HCT116 (cell line): Measurements from ENCODE around the gene THRAP3.

ENCODE experiments used
- EGR1 ChIP-seq: IDR thresholded peaks from 2 replicates; pipeline ENCODE4 v1.6.1; 2012; ENCODE audit warnings: low read depth
- EZH2 ChIP-seq: fragments of 200-600 bp; sonication (generic); IDR thresholded peaks from 2 replicates; pipeline ENCODE4 v1.6.1; 2017; ENCODE audit warnings: antibody characterized with exemption, mixed run types
- POLR2A ChIP-seq: IDR thresholded peaks from 2 replicates; pipeline ENCODE4 v1.7.0; 2011; ENCODE audit warnings: borderline replicate concordance; ENCODE audit not compliant: insufficient read depth, insufficient read length; ENCODE audit errors: extremely low read depth
- RAD21 ChIP-seq: IDR thresholded peaks from 2 replicates; pipeline ENCODE4 v1.6.1; 2012; ENCODE audit warnings: low read depth, mild to moderate bottlenecking
- ZFX ChIP-seq: fragments of 450-650 bp; IDR thresholded peaks from 2 replicates; pipeline ENCODE4 v1.6.1; 2017
- TF ChIP-seq, protein P1 (sequence below): IDR thresholded peaks from 2 replicates; pipeline ENCODE4 v1.6.1; 2012
- TF ChIP-seq, protein P2 (sequence below), 3 experiments: fragments of 200-600 bp in 1 of 3; sonication (generic) in 1 of 3; IDR thresholded peaks in 2 of 3; conservative IDR thresholded peaks in 1 of 3; 2 replicates each; pipeline ENCODE4 v1.5.1; 2012 to 2017; ENCODE audit warnings: low read depth in 2 of 3, low read length in 2 of 3, antibody characterized with exemption in 1 of 3, borderline replicate concordance in 1 of 3, control low read depth in 1 of 3, mild to moderate bottlenecking in 1 of 3, mixed read lengths in 1 of 3, mixed run types in 1 of 3, moderate library complexity in 1 of 3; ENCODE audit not compliant: insufficient read depth in 1 of 3

DNA sequence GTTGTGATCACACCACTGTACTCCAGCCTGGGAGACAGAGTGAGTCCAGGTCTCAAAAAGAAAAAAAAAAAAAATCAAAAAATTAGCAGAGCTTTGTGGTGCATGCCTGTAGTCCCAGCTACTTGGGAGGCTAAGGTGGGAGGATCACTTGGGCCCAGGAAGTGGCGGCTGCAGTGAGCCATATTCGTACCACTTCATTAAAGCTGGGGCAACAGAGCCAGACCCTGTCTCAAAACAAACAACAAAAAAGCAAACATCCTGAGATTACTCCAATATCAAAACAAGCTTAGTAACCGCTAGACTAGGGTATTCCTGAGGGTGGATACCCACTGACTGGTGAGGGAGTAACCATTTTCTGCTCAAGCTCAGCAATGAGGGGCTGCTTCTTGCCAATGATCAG is 12.9 kb upstream of the THRAP3 start:
- TF ChIP-seq, protein P1, sequence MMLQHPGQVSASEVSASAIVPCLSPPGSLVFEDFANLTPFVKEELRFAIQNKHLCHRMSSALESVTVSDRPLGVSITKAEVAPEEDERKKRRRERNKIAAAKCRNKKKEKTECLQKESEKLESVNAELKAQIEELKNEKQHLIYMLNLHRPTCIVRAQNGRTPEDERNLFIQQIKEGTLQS: no peak
- TF ChIP-seq, protein P2, sequence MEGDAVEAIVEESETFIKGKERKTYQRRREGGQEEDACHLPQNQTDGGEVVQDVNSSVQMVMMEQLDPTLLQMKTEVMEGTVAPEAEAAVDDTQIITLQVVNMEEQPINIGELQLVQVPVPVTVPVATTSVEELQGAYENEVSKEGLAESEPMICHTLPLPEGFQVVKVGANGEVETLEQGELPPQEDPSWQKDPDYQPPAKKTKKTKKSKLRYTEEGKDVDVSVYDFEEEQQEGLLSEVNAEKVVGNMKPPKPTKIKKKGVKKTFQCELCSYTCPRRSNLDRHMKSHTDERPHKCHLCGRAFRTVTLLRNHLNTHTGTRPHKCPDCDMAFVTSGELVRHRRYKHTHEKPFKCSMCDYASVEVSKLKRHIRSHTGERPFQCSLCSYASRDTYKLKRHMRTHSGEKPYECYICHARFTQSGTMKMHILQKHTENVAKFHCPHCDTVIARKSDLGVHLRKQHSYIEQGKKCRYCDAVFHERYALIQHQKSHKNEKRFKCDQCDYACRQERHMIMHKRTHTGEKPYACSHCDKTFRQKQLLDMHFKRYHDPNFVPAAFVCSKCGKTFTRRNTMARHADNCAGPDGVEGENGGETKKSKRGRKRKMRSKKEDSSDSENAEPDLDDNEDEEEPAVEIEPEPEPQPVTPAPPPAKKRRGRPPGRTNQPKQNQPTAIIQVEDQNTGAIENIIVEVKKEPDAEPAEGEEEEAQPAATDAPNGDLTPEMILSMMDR (IDR thresholded peaks at IDR 0.05 in 2 of 3, conservative IDR thresholded peaks at IDR 0.05 in 1 of 3; ENCODE audit: borderline replicate concordance in 1 of 3, insufficient read depth in 1 of 3, low read depth in 2 of 3, low read length in 2 of 3): no peak
- TF ChIP-seq EZH2 (no peak), POLR2A (no peak), RAD21 (no peak), EGR1 (no peak), ZFX (no peak)
